Breast epithelium (tissue), 3 donors: ENCODE results near the gene PFN4.
"Not testable (repeated sequence)": the region's sequence is repeated elsewhere in the genome, so short reads cannot be mapped to it uniquely, and the experiment has no call there.

Experiments
- CTCF ChIP-seq, 3 donors: fragments of 450-650 bp; IDR thresholded peaks; one replicate each; pipeline ENCODE4 v1.5.1; 2016 to 2017; ENCODE audit warnings: antibody characterized with exemption in 3 of 3, mild to moderate bottlenecking in 3 of 3, moderate library complexity in 3 of 3
- POLR2A ChIP-seq: fragments of 450-650 bp; IDR thresholded peaks from one replicate; pipeline ENCODE4 v1.6.1; 2016; ENCODE audit warnings: antibody characterized with exemption, mild to moderate bottlenecking, moderate library complexity

DNA sequence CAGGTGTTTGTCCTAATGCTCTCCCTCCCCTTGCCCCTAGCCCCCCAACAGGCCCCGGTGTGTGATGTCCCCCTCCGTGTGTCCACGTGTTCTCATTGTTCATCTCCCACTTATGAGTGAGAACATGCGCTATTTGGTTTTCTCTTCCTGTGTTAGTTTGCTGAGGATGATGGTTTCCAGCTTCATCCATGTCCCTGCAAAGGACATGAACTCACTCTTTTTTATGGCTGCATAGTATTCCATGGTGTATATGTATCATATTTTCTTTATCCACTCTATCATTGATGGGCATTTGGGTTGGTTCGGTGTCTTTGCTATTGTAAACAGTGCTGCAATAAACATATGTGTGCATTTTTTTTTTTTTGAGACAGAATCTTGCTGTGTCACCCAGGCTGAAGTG lies 29.9 kb downstream of the PFN4 start:
- TF ChIP-seq CTCF (IDR thresholded peaks at IDR 0.05); POLR2A: not testable (repeated sequence)
